Cardiac fibroblast (primary cell): ENCODE measurements around the gene LRRC4C.

Experiments used
- DNase-seq, 2 donors: peaks; one replicate each; pipeline versions ENCODE4 v3.0.0 to v3.0.0-alpha.2; 2010; ENCODE audit warnings: low read depth in 2 of 2
- H3K4me3 ChIP-seq, 2 donors: replicated peaks in 1 of 2; 1 replicate in 1 of 2; 2 replicates in 1 of 2; pipeline ENCODE4 v1.5.1; 2011; ENCODE audit warnings: low read depth in 2 of 2, low read length in 2 of 2, mild to moderate bottlenecking in 2 of 2, moderate library complexity in 1 of 2
- TF ChIP-seq, protein P1 (sequence below): IDR thresholded peaks from one replicate; pipeline ENCODE4 v1.5.1; 2011; ENCODE audit warnings: low read depth, mild to moderate bottlenecking, low read length, inconsistent platforms

LRRC4C gene

DNA sequence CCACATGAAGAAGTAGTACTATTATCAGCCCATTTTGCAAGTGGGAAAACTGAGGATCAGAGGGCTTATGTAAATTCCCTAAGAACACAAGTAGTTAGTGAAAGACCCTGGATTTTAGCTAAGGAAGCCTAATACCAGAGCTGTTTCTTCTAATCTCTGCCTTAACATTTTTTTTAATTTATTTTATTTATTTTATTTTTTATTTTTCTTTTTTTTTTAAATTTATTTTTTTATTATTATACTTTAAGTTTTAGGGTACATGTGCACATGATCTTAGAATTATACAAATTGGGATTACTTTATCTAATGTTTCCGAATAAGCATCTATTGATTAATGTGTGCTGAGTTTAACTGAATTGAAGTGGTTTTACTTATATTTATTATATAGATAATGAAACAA is 1015.3 kb downstream of the LRRC4C start:
- no peak for DNase-seq
- no peak overlapping the region for H3K4me3 ChIP-seq
- TF ChIP-seq, protein P1, sequence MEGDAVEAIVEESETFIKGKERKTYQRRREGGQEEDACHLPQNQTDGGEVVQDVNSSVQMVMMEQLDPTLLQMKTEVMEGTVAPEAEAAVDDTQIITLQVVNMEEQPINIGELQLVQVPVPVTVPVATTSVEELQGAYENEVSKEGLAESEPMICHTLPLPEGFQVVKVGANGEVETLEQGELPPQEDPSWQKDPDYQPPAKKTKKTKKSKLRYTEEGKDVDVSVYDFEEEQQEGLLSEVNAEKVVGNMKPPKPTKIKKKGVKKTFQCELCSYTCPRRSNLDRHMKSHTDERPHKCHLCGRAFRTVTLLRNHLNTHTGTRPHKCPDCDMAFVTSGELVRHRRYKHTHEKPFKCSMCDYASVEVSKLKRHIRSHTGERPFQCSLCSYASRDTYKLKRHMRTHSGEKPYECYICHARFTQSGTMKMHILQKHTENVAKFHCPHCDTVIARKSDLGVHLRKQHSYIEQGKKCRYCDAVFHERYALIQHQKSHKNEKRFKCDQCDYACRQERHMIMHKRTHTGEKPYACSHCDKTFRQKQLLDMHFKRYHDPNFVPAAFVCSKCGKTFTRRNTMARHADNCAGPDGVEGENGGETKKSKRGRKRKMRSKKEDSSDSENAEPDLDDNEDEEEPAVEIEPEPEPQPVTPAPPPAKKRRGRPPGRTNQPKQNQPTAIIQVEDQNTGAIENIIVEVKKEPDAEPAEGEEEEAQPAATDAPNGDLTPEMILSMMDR = no peak

DNA sequence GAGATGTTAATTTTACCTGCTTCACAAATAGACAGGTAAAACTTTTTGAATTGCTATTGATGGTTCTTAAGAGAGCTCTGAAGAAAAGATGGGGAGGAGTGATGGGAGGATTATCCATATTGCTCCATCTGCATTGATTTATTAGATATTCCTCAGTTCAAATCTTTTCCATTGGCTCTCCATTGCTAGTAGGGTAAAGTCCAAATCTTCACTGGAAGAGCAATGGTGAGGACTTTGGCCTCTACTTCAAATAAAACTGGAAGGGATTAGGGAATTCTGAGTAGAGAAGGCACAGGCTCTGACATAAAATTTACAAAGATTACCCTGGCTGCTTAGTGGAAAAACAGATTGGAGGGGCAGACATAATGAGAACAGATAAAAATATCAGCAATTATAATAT is 1024.1 kb downstream of the LRRC4C start:
- TF ChIP-seq, protein P1 = no peak
- no peak for DNase-seq
- no peak overlapping the region for H3K4me3 ChIP-seq

DNA sequence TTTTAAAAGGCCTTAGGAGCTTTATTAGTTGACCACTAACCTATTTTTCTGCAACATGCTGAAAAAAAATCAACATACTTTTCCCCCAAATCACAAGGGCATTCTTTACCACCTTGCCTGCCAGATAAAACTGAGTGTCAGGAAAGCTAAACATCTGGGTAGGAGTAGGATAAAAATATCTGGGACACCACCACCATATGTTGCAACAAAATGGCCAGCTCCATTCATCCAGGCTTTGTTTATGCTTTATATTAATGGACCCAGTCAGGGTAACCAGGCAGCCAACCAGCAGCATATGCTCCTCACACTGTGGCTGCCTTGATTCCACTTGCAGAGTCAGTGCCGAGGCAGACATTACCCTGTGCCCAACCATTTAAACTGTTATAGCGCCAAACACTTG is 1024.5 kb downstream of the LRRC4C start:
- no peak overlapping the region for H3K4me3 ChIP-seq
- DNase-seq = no peak
- TF ChIP-seq, protein P1 = no peak

DNA sequence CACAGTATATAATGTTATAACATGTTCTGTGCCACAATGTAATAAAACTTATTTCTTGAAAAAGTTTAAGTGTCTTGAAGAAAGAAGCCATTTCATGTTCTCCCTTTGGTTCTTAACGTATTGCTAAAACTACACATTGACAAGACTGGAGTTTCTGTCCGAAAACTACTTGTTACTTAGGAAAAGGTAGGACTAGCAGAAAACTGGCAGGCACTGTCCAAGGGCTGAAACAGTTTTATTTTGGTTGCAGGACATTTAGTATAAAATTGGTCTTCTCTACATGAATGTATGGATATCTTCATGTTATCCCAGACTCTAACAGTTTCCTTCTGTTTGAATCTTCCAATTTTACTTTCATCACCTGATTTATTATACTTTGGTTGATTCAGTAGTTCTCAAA is 1027.1 kb downstream of the LRRC4C start:
- TF ChIP-seq, protein P1 = no peak

DNA sequence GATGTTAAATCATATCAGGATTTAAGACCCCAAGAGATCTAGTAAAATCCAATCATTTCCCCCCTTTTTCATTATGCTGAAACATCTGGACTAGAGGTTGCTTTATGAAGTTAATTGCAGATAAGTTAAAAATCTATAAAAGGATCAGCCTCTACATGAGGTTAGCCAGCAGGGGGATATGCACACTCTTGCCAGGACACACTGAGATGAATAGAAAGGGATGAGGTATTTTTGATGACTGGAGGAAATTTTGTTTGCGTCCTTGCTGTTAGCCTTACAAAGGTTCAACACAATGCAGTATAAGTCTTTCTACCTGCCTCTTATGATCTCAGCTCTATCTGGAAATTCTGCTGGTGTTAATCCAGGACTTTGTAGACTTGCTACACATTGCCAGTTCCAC is 1034.3 kb downstream of the LRRC4C start:
- TF ChIP-seq, protein P1 = no peak

More for the DNA sequence above, 1027.1 kb downstream of the LRRC4C start:
- DNase-seq = no peak
- no peak overlapping the region for H3K4me3 ChIP-seq

DNA sequence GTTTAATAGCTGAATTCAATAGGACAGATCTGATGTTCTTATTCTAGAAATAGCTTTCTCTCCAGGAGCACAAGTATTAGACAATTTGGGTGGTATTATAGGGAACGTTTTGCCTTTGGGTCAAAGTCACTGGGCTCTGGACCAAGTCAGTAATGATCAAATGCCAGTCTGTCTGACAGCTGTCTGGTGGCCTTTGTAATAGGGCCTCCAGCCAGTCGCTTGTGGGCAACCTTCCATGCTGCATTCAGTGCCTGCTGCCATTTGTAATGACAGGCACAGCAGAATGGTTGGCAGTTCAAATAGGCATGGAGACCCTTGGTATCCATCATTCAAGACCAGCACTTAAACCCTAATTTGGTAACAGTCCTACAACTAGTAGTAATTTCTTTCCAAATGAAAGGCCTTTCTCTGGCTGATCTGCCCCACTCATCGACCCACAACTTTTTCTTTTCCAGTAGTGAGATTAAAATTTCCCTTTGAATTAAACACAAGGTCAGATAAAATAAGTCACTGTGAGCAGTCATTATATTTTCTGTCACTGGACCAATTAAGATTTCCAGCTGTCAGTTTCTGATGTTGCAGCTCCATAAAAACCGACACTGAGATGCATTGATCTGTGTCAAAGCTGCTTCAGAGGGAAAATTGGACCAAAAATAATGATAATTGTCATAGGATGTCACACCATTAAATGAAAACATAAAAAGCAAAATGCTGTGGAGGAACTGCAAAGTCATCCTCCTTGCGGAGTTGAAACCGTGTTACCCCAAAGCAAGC is 1038.1 kb downstream of the LRRC4C start:
- DNase-seq = no peak
- no peak overlapping the region for H3K4me3 ChIP-seq
- TF ChIP-seq, protein P1 = no peak

More for the DNA sequence above, 1034.3 kb downstream of the LRRC4C start:
- no peak for DNase-seq
- no peak overlapping the region for H3K4me3 ChIP-seq

DNA sequence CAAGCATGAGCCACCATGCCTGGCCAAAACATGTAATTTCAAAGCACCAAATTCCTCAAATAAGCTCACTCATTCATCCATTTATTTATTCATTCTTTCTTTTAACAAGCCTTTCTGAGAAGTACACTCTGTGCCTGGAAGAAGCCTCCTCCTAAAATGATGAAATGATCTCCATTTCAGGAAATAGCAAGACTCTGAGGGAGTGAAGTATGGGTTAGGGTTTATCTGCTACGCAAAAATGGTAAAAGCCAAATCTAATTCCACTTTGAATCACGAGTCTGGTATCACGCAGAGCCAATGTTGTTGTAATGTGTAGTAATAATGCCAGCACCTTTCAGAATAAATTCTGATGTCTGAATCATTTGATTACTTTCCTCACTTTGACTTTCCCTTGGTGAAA is 1041.8 kb downstream of the LRRC4C start:
- H3K4me3 ChIP-seq = no peak overlapping the region
- TF ChIP-seq, protein P1 = no peak
- DNase-seq = peak in 1 of 2 donors; percentile 9
